Umbilical cord (tissue), 2 donors: ENCODE measurements around the gene SH3RF1. TPM values are rescaled to one million over a fixed set of nuclear protein-coding genes. Genes with fewer than 3 reads are reported as not detected.

Experiments
- DNase-seq: peaks from one replicate; pipeline ENCODE4 v3.0.0-alpha.2; 2015; ENCODE audit warnings: low spot score
- total RNA-seq: library from RNA; depleted of rRNA; stranded (reverse); fragments of >200 nt; gene quantifications from one replicate; pipeline ENCODE4 v1.2.3, GENCODE V29; 2014; ENCODE audit warnings: low replicate concordance; ENCODE audit not compliant: insufficient read depth

SH3RF1 gene
- total RNA-seq, 1 donor from 2014 or later = 11.6 TPM

DNA sequence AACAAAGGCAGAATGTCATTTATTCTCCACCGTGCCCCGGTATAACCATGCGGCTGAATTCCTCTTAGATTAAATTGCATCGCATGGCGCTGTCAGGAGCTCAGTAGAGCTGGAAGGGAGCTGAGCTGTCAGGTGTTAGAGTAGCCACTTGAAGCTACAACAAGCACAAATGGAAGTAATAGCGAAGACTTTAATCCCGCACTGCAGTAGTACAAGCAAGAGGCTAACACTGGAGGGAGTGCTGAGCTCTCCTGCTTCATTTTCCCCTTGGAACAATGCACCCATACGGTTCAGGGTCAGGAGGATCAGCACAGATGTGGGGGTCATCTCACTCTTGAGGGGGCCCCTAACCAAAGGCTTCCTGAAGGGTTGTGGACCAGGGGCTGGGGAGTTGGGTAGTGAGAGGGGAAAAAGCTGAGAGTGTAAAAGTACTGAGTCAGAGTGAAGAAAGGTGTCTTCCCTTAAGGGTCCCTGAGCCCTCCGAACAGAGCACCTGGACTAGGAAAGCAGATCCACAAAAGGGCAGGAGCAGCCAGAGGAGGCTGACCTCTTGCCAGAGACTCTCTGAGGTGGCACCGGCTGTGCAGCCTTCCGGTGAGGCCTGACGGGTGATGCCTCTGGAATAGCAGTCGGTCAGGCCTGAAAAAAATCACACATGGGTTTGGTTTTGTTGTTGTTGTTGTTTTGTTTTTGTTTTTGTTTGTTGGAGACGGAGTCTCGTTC, 224.7 kb downstream of the SH3RF1 start:
- no peak for DNase-seq

GRCh38 chr4:169044714-169045447, 225.9 kb downstream of the SH3RF1 start:
- DNase-seq = no peak
